HFF-Myc (cell line): ENCODE results near the gene MGAT4A.
"Not testable (repeated sequence)": the region's sequence is repeated elsewhere in the genome, so short reads cannot be mapped to it uniquely, and the experiment has no call there.

Source experiments
- DNase-seq: peaks from one replicate; pipeline ENCODE4 v3.0.0-alpha.2; 2011; ENCODE audit warnings: low read depth; ENCODE audit errors: extremely low read depth
- H3K4me3 ChIP-seq: replicated peaks from 2 replicates; pipeline ENCODE4 v1.5.1; 2011; ENCODE audit warnings: low read depth, mild to moderate bottlenecking, control low read depth, low read length
- CTCF ChIP-seq: IDR thresholded peaks from 2 replicates; pipeline ENCODE4 v1.5.1; 2012; ENCODE audit warnings: mild to moderate bottlenecking, low read depth, low read length, control low read depth; ENCODE audit errors: missing control alignments

The MGAT4A gene

GRCh38 chr2:98761267-98761781 lies 30.4 kb upstream of the MGAT4A start:
- H3K4me3 ChIP-seq, result no peak overlapping the region
- no peak for TF ChIP-seq CTCF
- no peak for DNase-seq

- no peak for TF ChIP-seq CTCF
- no peak for DNase-seq
- no peak overlapping the region for H3K4me3 ChIP-seq
These were observed 29.1 kb upstream of the MGAT4A start for GRCh38 chr2:98759827-98760625.

GRCh38 chr2:98759338-98759737 lies 28.4 kb upstream of the MGAT4A start:
- no peak overlapping the region for H3K4me3 ChIP-seq

GRCh38 chr2:98757904-98758421 lies 27.0 kb upstream of the MGAT4A start:
- TF ChIP-seq CTCF, result no peak
- peak; percentile 83 for DNase-seq
- H3K4me3 ChIP-seq, result no peak overlapping the region

More at GRCh38 chr2:98759338-98759737, 28.4 kb upstream of the MGAT4A start:
- TF ChIP-seq CTCF, result no peak
- no peak for DNase-seq

GRCh38 chr2:98753801-98754200 lies 22.9 kb upstream of the MGAT4A start:
- no peak for TF ChIP-seq CTCF
- no peak for DNase-seq
- no peak overlapping the region for H3K4me3 ChIP-seq

- not testable (repeated sequence) for DNase-seq, H3K4me3 ChIP-seq
These were observed 21.8 kb upstream of the MGAT4A start for GRCh38 chr2:98752711-98753110.

GRCh38 chr2:98751748-98752147 lies 20.8 kb upstream of the MGAT4A start:
- no peak overlapping the region for H3K4me3 ChIP-seq
- no peak for TF ChIP-seq CTCF
- DNase-seq, result no peak
